Right cardiac atrium (tissue), 5 donors: ENCODE data around the gene NCAM1. TPM values are rescaled to one million over a fixed set of nuclear protein-coding genes. Genes with fewer than 3 reads are reported as not detected.
A peak's percentile ranks its signal among the peaks of the same experiment; 100 is the strongest.

Experiments used
- ATAC-seq, 2 donors: fragments of 200-7000 bp; cut with Tn5 transposase; one replicate each; pipeline versions ENCODE4 v1.8.0 to v1.9.1; 2020; ENCODE audit warnings: moderate library complexity in 2 of 2, mild to moderate bottlenecking in 1 of 2
- DNase-seq, 3 donors: peaks; one replicate each; pipeline ENCODE4 v3.0.0-alpha.2; 2020
- H3K27ac ChIP-seq: one replicate; pipeline ENCODE4 v1.5.1; 2013; ENCODE audit warnings: mild to moderate bottlenecking, low read length, control low read depth, moderate library complexity
- H3K27me3 ChIP-seq: one replicate; pipeline ENCODE4 v1.6.1; 2013; ENCODE audit not compliant: control insufficient read depth, insufficient read depth
- H3K4me1 ChIP-seq: one replicate; pipeline ENCODE4 v1.6.1; 2013; ENCODE audit warnings: low read length; ENCODE audit not compliant: control insufficient read depth, insufficient read depth
- H3K4me3 ChIP-seq: one replicate; pipeline ENCODE4 v1.5.1; 2013; ENCODE audit warnings: low read length, control low read depth
- H3K9me3 ChIP-seq: one replicate; pipeline ENCODE4 v1.6.1; 2013; ENCODE audit warnings: low read length; ENCODE audit not compliant: control insufficient read depth
- WGBS: extraction: QIAGEN DNeasy Blood & Tissue Kit; methylation state at CpG from one replicate; pipeline ENCODE4 v1.1.7; 2013; 5-methylcytosine and 5-hydroxymethylcytosine counted together
- intact Hi-C, 4 donors: fragments of 100-400 bp; cut with DNase I; formaldehyde crosslinking; loops; one replicate each; pipeline versions ENCODE4 v1.11.0 to v1.14.0; 2022 to 2023
- polyA plus RNA-seq: library from polyadenylated mRNA; stranded (reverse); fragments of 200-250 nt; gene quantifications from one replicate; pipeline ENCODE4 v1.2.3, GENCODE V29; 2013
- total RNA-seq, 4 donors: library from RNA; stranded (reverse); fragmentation: NEBNext Ultra II Directional; extraction: Animal tissue kit (Norgen Biotek cat#: 25700); gene quantifications; one replicate each; pipeline ENCODE4 v1.2.1, GENCODE V29; 2021
- donor health status: healthy with polysubstance abuse.
- donor health status: DM: no; HTN: yes; CAD: no.
- donor health status: DM: no; HTN: no; CAD: no.
- donor health status: DM: no; HTN: yes; CAD: no; lungs with severe emphysema.
- donor health status: DM: yes; HTN: yes; CAD: no.

The NCAM1 gene
- total and polyA plus RNA-seq, 5 donors, result 87.9 to 303 (median 222) TPM

- intact Hi-C loops, result no loop called here
- no peaks in the 10 kb centered on the region for H3K27me3 ChIP-seq
- WGBS, result 51% methylated on average over 7 of the region's 7 CpGs
- no peaks in the 10 kb centered on the region for H3K9me3 ChIP-seq
- DNase-seq (no peak), ATAC-seq (peak; percentile 65 to 78)
- H3K4me1 ChIP-seq, result peaks cover 4% of the 10 kb centered on the region
- H3K4me3 ChIP-seq, result no peak overlapping the region
- H3K27ac ChIP-seq, result peak overlapping the region; percentile 91
These were observed 18.1 kb upstream of the NCAM1 start for GRCh38 chr11:112942966-112943643.

GRCh38 chr11:112946866-112947265 is 14.4 kb upstream of the NCAM1 start:
- H3K4me3 ChIP-seq, result no peak overlapping the region
- H3K9me3 ChIP-seq, result no peaks in the 10 kb centered on the region
- intact Hi-C loops, result no loop called here
- peaks cover 10% of the 10 kb centered on the region for H3K4me1 ChIP-seq
- 64% methylated on average over 3 of the region's 3 CpGs for WGBS
- H3K27ac ChIP-seq, result no peak overlapping the region
- DNase-seq (no peak), ATAC-seq (no peak)
- no peaks in the 10 kb centered on the region for H3K27me3 ChIP-seq

GRCh38 chr11:112949781-112950575 is 11.2 kb upstream of the NCAM1 start:
- intact Hi-C loops, result loop anchor here in 1 of 4 donors (10.0 kb wide), 1 partner anchor 165 kb away; no protein-coding TSS in a partner anchor
- DNase-seq (peak in 2 of 3 donors; percentile 15 to 50), ATAC-seq (peak; percentile 63 to 75)
- 45% methylated on average over 6 of the region's 6 CpGs for WGBS
- Histone ChIP-seq H3K27ac (peak overlapping the region; percentile 89), H3K4me3 (no peak overlapping the region), H3K27me3 (no peaks in the 10 kb centered on the region), H3K4me1 (peaks cover 6% of the 10 kb centered on the region), H3K9me3 (no peaks in the 10 kb centered on the region)

GRCh38 chr11:112958670-112959069 is 2.5 kb upstream of the NCAM1 start:
- no peak for DNase-seq
- no peak overlapping the region for H3K4me3 ChIP-seq
- H3K9me3 ChIP-seq, result no peaks in the 10 kb centered on the region
- no peaks in the 10 kb centered on the region for H3K27me3 ChIP-seq
- intact Hi-C loops, result loop anchor here in 1 of 4 donors (10.0 kb wide), 1 partner anchor 174 kb away; no protein-coding TSS in a partner anchor
- no peaks in the 10 kb centered on the region for H3K4me1 ChIP-seq
- no peak for ATAC-seq
- H3K27ac ChIP-seq, result no peak overlapping the region
- 14% methylated on average over 4 of the region's 4 CpGs for WGBS

GRCh38 chr11:112961751-112962578 is 745 bp downstream of the NCAM1 start:
- no peaks in the 10 kb centered on the region for H3K4me1 ChIP-seq

GRCh38 chr11:112962579-112963367 is 1.6 kb downstream of the NCAM1 start:
- peak overlapping the region; percentile 75 for H3K27ac ChIP-seq
- intact Hi-C loops, result loop anchor here in 3 of 4 donors (5.0 to 10.0 kb wide), 5 partner anchors 108 to 378 kb away; no protein-coding TSS in a partner anchor
- H3K4me3 ChIP-seq, result peak overlapping the region; percentile 92
- WGBS, result under 1% methylated on average over 67 of the region's 67 CpGs
- H3K9me3 ChIP-seq, result no peaks in the 10 kb centered on the region
- ATAC-seq, result peak; percentile 87 to 89
- DNase-seq, result peak; percentile 78 to 90 (median 88)
- H3K27me3 ChIP-seq, result no peaks in the 10 kb centered on the region
- H3K4me1 ChIP-seq, result no peaks in the 10 kb centered on the region

More at GRCh38 chr11:112961751-112962578, 745 bp downstream of the NCAM1 start:
- intact Hi-C loops, result loop anchor here in 3 of 4 donors (5.0 to 10.0 kb wide), 5 partner anchors 107 to 377 kb away; no protein-coding TSS in a partner anchor
- H3K27ac ChIP-seq, result peak overlapping the region; percentile 75
- WGBS, result under 1% methylated on average over 82 of the region's 82 CpGs
- H3K9me3 ChIP-seq, result no peaks in the 10 kb centered on the region
- peak; percentile 24 to 78 (median 72) for DNase-seq
- peak; percentile 45 to 59 for ATAC-seq
- H3K4me3 ChIP-seq, result peak overlapping the region; percentile 92
- no peaks in the 10 kb centered on the region for H3K27me3 ChIP-seq

- Histone ChIP-seq H3K4me1 (no peaks in the 10 kb centered on the region), H3K27ac (peak overlapping the region; percentile 11), H3K9me3 (no peaks in the 10 kb centered on the region), H3K27me3 (no peaks in the 10 kb centered on the region), H3K4me3 (peak overlapping the region; percentile 92)
- ATAC-seq (peak; percentile 33 to 53), DNase-seq (peak; percentile 13 to 58 (median 57))
- intact Hi-C loops, result loop anchor here in 3 of 4 donors (5.0 to 10.0 kb wide), 5 partner anchors 109 to 379 kb away; no protein-coding TSS in a partner anchor
- 4% methylated on average over 48 of the region's 48 CpGs for whole genome bisulfite sequencing
These were observed 2.2 kb downstream of the NCAM1 start for GRCh38 chr11:112963368-112963955.

- 53% methylated on average over 4 of the region's 4 CpGs for WGBS
- ATAC-seq, result no peak
- DNase-seq, result no peak
- Histone ChIP-seq H3K4me1 (no peaks in the 10 kb centered on the region), H3K9me3 (no peaks in the 10 kb centered on the region), H3K27ac (no peak overlapping the region), H3K4me3 (no peak overlapping the region), H3K27me3 (no peaks in the 10 kb centered on the region)
- intact Hi-C loops, result loop anchor here in 3 of 4 donors (10.0 kb wide), 4 partner anchors 111 to 381 kb away; no protein-coding TSS in a partner anchor
These were observed 4.4 kb downstream of the NCAM1 start for GRCh38 chr11:112965656-112966055.

GRCh38 chr11:112966561-112966960 is 5.3 kb downstream of the NCAM1 start:
- no peaks in the 10 kb centered on the region for H3K4me1 ChIP-seq
- ATAC-seq (no peak), DNase-seq (no peak)
- H3K4me3 ChIP-seq, result no peak overlapping the region
- H3K27me3 ChIP-seq, result no peaks in the 10 kb centered on the region
- H3K9me3 ChIP-seq, result no peaks in the 10 kb centered on the region
- 81% methylated on average over 4 of the region's 4 CpGs for WGBS
- intact Hi-C loops, result loop anchor here in 3 of 4 donors (10.0 kb wide), 4 partner anchors 112 to 382 kb away; no protein-coding TSS in a partner anchor
- H3K27ac ChIP-seq, result no peak overlapping the region
